Choroid plexus epithelial cell (primary cell): ENCODE results near the gene SAMD11.

Experiments
- DNase-seq: peaks from one replicate; pipeline ENCODE4 v3.0.0-alpha.2; 2010; ENCODE audit warnings: low read depth
- H3K4me3 ChIP-seq: 2 replicates; pipeline ENCODE4 v1.5.1; 2011; ENCODE audit warnings: low read depth, mild to moderate bottlenecking, control low read depth, low read length, moderate library complexity
- CTCF ChIP-seq: conservative IDR thresholded peaks from 2 replicates; pipeline ENCODE4 v1.5.1; 2011; ENCODE audit warnings: low read depth, mild to moderate bottlenecking, control low read depth, inconsistent platforms, low read length, moderate library complexity

Gene SAMD11

DNA sequence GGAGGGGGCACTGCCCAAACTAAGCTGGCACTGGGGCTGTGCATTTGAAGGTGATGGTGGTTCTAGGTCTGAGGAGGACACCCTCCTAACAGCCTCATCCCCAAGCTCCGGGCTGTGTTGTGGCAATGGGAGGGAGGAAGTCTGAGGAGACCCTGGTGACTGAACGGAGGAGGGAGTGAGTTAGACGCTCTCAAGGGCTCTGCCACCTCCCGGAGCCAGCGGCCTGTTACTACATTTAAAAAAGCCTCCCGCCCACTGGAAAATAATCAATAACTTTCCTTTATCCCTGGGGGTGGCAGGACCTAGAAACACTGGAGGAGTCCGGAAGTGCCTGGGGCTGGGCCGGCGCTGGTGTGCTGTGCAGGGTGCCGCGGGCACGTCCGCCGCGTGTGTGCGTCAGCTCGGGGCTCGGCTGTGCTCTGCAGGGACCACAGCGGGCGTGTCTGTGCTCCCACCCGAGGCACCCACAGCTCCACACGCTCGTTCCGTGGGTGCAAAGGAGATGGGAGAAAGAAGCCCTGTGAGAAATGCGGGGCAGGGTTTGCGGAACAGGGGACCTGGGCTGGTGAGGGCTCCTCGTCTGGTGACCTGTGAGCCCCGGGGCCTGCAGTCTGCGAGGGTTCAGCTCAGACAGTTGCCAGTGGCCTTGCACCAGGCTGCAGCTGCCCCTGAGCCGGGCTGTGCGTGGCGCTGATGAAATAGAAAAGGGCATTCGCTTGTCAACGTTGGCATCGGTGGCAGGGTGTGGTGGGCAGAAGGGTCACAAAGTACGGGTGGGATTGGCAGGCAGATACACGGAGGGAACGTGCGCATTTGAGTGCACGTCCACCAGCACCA, 5.3 kb downstream of the SAMD11 start:
- TF ChIP-seq CTCF: no peak
- H3K4me3 ChIP-seq: no peak overlapping the region
- no peak for DNase-seq

DNA sequence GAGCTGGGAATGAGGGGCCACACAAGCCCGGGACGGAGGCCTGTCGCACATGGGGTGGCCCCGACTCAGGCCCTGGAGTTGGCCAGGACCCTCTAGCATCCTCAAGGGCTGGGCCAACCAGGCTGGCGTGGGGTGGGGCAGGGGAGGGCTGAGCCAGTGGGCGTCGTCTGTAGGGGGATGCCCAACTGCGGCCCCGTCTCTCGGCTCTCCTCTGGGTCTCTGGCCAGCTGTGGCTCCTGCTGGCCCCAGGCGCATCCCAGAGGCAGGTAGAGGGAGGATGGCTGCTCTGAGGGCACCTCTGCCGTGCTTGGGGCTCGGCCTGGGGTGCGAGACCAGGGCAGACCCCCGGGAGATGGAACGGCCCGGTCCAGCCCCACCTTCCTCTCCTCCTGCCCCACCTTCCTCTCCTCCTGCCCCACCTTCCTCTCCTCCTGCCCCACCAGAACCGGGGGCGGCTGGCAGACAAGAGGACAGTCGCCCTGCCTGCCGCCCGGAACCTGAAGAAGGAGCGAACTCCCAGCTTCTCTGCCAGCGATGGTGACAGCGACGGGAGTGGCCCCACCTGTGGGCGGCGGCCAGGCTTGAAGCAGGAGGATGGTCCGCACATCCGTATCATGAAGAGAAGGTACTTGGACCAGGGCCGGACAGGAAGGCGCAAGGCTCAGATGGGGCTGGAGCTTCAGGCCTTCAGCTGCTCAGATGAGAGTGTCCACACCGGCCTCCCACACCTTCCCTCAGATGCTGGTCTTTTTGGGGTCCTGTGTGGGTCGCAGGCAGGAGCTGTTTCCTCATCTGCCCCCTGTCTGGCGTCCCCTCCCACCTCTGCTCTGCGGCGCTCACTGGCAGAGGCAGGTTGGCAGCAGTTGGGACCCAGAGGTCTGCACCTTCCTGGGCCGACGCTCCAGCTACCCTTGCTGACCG, 6.2 kb downstream of the SAMD11 start:
- no peak overlapping the region for H3K4me3 ChIP-seq
- no peak for DNase-seq
- no peak for TF ChIP-seq CTCF

DNA sequence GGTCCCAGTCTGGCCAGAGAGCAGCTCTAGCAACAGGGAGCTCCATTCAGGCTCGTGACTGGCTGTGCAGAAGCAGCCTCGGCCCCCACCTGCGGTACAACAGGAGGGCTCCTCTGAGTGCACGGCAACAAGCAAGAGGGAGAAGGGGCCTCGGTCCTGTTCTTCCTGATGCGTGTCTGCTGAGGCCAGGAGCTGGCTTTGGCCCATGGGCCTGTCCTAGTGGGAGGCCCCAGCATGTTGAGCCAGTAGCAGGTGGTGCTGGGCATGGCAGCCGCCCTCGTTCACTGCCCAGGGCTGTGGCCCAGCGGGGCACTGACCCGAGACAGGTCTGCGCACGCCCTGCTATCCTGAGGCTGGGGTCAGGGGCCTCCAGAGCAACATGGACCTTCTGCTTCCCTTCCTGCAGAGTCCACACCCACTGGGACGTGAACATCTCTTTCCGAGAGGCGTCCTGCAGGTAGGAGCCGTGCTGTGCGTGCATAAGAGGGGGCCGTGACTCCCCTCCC, 7.0 kb downstream of the SAMD11 start:
- TF ChIP-seq CTCF: no peak
- no peak for DNase-seq
- H3K4me3 ChIP-seq: no peak overlapping the region

GRCh38 chr1:931380-932172, 7.9 kb downstream of the SAMD11 start:
- no peak for DNase-seq
- peak; percentile 16 for TF ChIP-seq CTCF

GRCh38 chr1:932173-932510, 8.4 kb downstream of the SAMD11 start:
- no peak overlapping the region for H3K4me3 ChIP-seq
- TF ChIP-seq CTCF: no peak
- no peak for DNase-seq

More at GRCh38 chr1:931380-932172, 7.9 kb downstream of the SAMD11 start:
- H3K4me3 ChIP-seq: no peak overlapping the region

GRCh38 chr1:932776-933602, 9.3 kb downstream of the SAMD11 start:
- H3K4me3 ChIP-seq: no peak overlapping the region
- TF ChIP-seq CTCF: no peak
- DNase-seq: no peak
